Astrocyte (in vitro differentiated cells and primary cell): ENCODE measurements around the gene TRIM7. TPM values are rescaled to one million over a fixed set of nuclear protein-coding genes. Genes with fewer than 3 reads are reported as not detected.

Experiments used
- DNase-seq: peaks from one replicate; pipeline ENCODE4 v3.0.0-alpha.2; 2010; ENCODE audit warnings: low read depth
- FAIRE-seq: peaks from 2 replicates; lab custom pipeline; 2011; peaks lifted over from hg19 to GRCh38; lab: Jason Lieb, UNC
- H2AFZ ChIP-seq: 2 replicates; pipeline ENCODE4 v1.6.0; 2012; ENCODE audit warnings: low read depth, low read length, inconsistent platforms
- H3K27ac ChIP-seq: 2 replicates; pipeline ENCODE4 v1.5.1; 2011; ENCODE audit warnings: low read depth, low read length, inconsistent platforms
- H3K27me3 ChIP-seq: 2 replicates; pipeline ENCODE4 v1.6.0; 2011; ENCODE audit warnings: low read length, inconsistent platforms; ENCODE audit not compliant: insufficient read depth
- H3K36me3 ChIP-seq: 2 replicates; pipeline ENCODE4 v1.5.1; 2011; ENCODE audit warnings: low read length, inconsistent platforms; ENCODE audit not compliant: insufficient read depth
- H3K4me1 ChIP-seq: 2 replicates; pipeline ENCODE4 v1.5.1; 2011; ENCODE audit warnings: low read length, inconsistent platforms; ENCODE audit not compliant: insufficient read depth
- H3K4me2 ChIP-seq: 2 replicates; pipeline ENCODE4 v1.6.0; 2012; ENCODE audit warnings: low read length, inconsistent platforms
- H3K4me3 ChIP-seq: 2 replicates; pipeline ENCODE4 v1.5.1; 2011; ENCODE audit warnings: low read depth, mild to moderate bottlenecking, low read length, inconsistent platforms; ENCODE audit not compliant: insufficient read depth
- H3K79me2 ChIP-seq: 2 replicates; pipeline ENCODE4 v1.6.0; 2012; ENCODE audit warnings: mild to moderate bottlenecking, low read length, inconsistent platforms; ENCODE audit not compliant: insufficient read depth
- H3K9ac ChIP-seq: 2 replicates; pipeline ENCODE4 v1.6.0; 2012; ENCODE audit warnings: mild to moderate bottlenecking, low read length, inconsistent platforms
- H3K9me3 ChIP-seq: 2 replicates; pipeline ENCODE4 v1.5.1; 2012; ENCODE audit warnings: low read depth, mild to moderate bottlenecking, low read length, inconsistent platforms; ENCODE audit not compliant: insufficient read depth
- H4K20me1 ChIP-seq: 2 replicates; pipeline ENCODE4 v1.6.0; 2012; ENCODE audit warnings: low read length, inconsistent platforms; ENCODE audit not compliant: insufficient read depth
- H3K27ac Mint-ChIP-seq: one replicate; pipeline ENCODE4 v1.8.0; 2021; ENCODE audit warnings: mild to moderate bottlenecking, mixed read lengths; ENCODE audit not compliant: unreplicated experiment
- H3K27me3 Mint-ChIP-seq: one replicate; pipeline ENCODE4 v1.8.0; 2021; ENCODE audit warnings: low read depth, mixed read lengths; ENCODE audit not compliant: unreplicated experiment
- H3K36me3 Mint-ChIP-seq: one replicate; pipeline ENCODE4 v1.8.0; 2021; ENCODE audit warnings: low read depth, mixed read lengths; ENCODE audit not compliant: unreplicated experiment
- H3K4me1 Mint-ChIP-seq: one replicate; pipeline ENCODE4 v1.8.0; 2021; ENCODE audit warnings: low read depth, mixed read lengths; ENCODE audit not compliant: unreplicated experiment
- H3K4me3 Mint-ChIP-seq: one replicate; pipeline ENCODE4 v1.8.0; 2021; ENCODE audit warnings: mild to moderate bottlenecking, moderate library complexity, mixed read lengths; ENCODE audit not compliant: unreplicated experiment
- H3K9me3 Mint-ChIP-seq: one replicate; pipeline ENCODE4 v1.8.0; 2021; ENCODE audit warnings: mild to moderate bottlenecking, mixed read lengths; ENCODE audit not compliant: unreplicated experiment
- EZH2 ChIP-seq: IDR thresholded peaks from 2 replicates; pipeline ENCODE4 v1.6.1; 2012; ENCODE audit warnings: mild to moderate bottlenecking, low read length, inconsistent platforms; ENCODE audit not compliant: insufficient read depth
- total RNA-seq: library from RNA; stranded (reverse); gene quantifications from 2 replicates; pipeline ENCODE4 v1.2.1, GENCODE V29; 2021
- TF ChIP-seq, protein P1 (sequence below): IDR thresholded peaks from 2 replicates; pipeline ENCODE4 v1.5.1; 2011; ENCODE audit warnings: low read depth, mild to moderate bottlenecking, inconsistent platforms, low read length, moderate library complexity; ENCODE audit not compliant: insufficient read depth

TRIM7 gene
- total RNA-seq, 1 donor from 2014 or later = 0.27 TPM

DNA sequence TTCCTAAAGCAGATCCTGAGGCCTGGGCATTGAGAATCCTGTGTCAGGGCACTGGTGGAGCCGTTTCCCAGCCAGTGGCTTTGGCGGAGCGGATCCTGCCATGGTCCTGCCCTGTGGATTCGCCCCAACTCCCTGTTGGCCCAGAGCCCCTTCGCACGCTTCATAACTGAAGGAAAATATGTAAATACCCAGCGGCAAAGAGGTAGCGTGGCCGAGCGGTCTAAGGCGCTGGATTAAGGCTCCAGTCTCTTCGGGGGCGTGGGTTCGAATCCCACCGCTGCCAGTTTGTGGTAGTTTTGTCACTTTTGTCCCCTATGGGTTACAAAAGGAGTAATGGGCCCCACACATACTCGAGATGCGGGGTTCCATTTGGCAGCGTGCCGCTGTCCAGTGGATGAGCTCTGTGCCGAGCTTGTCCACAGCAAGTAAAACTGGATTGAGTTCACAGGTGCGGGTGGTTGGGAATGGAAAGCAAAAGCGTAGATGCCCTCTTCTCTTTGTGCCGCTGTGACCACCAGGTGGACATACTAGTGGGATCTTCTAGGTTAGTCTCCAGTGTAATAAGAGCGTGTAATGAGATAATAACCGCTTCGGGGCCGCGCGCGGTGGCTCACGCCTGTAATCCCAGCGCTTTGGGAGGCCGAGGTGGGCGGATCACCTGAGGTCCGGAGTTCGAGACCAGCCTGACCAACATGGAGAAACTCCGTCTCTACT lies 17.3 kb downstream of the TRIM7 start:
- peak overlapping the region; percentile 91 for H3K4me2 ChIP-seq
- FAIRE-seq (no peak), DNase-seq (peak; percentile 76)
- H3K27ac Mint-ChIP-seq = peak overlapping the region; percentile 95
- no peaks in the 10 kb centered on the region for H3K27me3 ChIP-seq
- H3K79me2 ChIP-seq = no peaks in the 10 kb centered on the region
- H3K27me3 Mint-ChIP-seq = no peaks in the 10 kb centered on the region
- H3K9ac ChIP-seq = peak overlapping the region; percentile 24
- H3K4me3 ChIP-seq = peak overlapping the region; percentile 40
- H3K9me3 Mint-ChIP-seq = peaks cover 2% of the 10 kb centered on the region
- H4K20me1 ChIP-seq = peaks cover 3% of the 10 kb centered on the region
- H2AFZ ChIP-seq = no peak overlapping the region
- no peaks in the 10 kb centered on the region for H3K36me3 ChIP-seq
- no peak for TF ChIP-seq EZH2
- TF ChIP-seq, protein P1, sequence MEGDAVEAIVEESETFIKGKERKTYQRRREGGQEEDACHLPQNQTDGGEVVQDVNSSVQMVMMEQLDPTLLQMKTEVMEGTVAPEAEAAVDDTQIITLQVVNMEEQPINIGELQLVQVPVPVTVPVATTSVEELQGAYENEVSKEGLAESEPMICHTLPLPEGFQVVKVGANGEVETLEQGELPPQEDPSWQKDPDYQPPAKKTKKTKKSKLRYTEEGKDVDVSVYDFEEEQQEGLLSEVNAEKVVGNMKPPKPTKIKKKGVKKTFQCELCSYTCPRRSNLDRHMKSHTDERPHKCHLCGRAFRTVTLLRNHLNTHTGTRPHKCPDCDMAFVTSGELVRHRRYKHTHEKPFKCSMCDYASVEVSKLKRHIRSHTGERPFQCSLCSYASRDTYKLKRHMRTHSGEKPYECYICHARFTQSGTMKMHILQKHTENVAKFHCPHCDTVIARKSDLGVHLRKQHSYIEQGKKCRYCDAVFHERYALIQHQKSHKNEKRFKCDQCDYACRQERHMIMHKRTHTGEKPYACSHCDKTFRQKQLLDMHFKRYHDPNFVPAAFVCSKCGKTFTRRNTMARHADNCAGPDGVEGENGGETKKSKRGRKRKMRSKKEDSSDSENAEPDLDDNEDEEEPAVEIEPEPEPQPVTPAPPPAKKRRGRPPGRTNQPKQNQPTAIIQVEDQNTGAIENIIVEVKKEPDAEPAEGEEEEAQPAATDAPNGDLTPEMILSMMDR = no peak
- H3K4me1 Mint-ChIP-seq = no peaks in the 10 kb centered on the region
- H3K36me3 Mint-ChIP-seq = no peaks in the 10 kb centered on the region
- H3K4me3 Mint-ChIP-seq = peak overlapping the region; percentile 91
- H3K27ac ChIP-seq = no peak overlapping the region
- H3K4me1 ChIP-seq = peaks cover 22% of the 10 kb centered on the region
- no peaks in the 10 kb centered on the region for H3K9me3 ChIP-seq

DNA sequence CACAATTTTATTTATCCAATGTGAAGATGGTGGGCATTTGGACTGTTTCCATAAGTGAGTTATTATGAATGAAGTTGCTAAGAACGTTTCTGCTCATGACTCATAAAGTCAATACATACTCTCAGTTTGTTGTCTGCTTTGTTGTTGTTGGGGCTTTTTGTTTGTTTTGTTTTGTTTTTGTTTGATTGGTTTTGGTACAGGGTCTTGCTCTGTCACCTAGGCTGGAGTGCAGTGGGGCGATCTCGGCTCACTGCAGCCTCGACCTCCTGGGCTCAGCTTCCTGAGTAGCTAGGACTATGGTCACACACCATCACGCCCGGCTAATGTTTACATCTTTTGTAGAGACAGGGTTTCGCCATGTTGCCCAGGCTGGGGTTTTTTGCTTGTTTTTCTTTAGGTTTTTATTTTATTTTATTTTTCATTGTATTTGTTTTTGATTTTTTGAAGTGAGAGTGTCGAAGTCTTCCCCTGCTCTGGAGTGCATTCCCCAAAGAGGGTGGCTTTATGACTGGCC lies 18.0 kb downstream of the TRIM7 start:
- Mint-ChIP-seq H3K4me3 (peak overlapping the region; percentile 91), H3K36me3 (no peaks in the 10 kb centered on the region), H3K9me3 (peaks cover 2% of the 10 kb centered on the region), H3K4me1 (peaks cover under 1% of the 10 kb centered on the region), H3K27ac (peak overlapping the region; percentile 95), H3K27me3 (no peaks in the 10 kb centered on the region)
- Histone ChIP-seq H3K4me1 (peaks cover 16% of the 10 kb centered on the region), H3K79me2 (no peaks in the 10 kb centered on the region), H3K36me3 (no peaks in the 10 kb centered on the region), H3K9ac (peak overlapping the region; percentile 24), H3K4me3 (peak overlapping the region; percentile 40), H4K20me1 (peaks cover 3% of the 10 kb centered on the region), H2AFZ (no peak overlapping the region), H3K27me3 (no peaks in the 10 kb centered on the region), H3K9me3 (no peaks in the 10 kb centered on the region), H3K4me2 (peak overlapping the region; percentile 91), H3K27ac (no peak overlapping the region)
- no peak for DNase-seq
- FAIRE-seq = no peak
- TF ChIP-seq, protein P1 = no peak
- TF ChIP-seq EZH2 = no peak

DNA sequence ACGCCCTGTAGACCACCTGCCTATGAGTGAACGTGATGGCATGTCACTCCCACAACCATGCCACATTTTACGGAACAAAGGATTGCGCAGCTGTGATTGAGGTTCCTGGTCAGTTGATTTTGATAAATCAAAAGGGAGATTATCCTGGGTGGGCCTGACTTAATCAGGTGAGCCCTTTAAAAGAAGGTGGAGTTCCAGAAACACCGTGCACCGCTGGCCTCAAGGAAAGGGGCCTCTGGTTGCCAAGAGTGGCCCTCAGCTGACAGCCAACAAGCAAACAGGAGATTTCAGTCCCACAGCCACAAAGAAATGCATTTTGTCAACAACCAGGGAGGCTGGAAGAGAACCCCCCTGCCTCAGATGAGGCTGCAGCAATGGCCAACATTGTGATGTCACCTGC lies 19.0 kb downstream of the TRIM7 start:
- Histone ChIP-seq H3K27ac (no peak overlapping the region), H2AFZ (no peak overlapping the region), H3K9ac (no peak overlapping the region), H3K4me3 (no peak overlapping the region), H3K9me3 (no peaks in the 10 kb centered on the region), H3K79me2 (no peaks in the 10 kb centered on the region), H3K27me3 (no peaks in the 10 kb centered on the region), H3K4me2 (no peak overlapping the region), H4K20me1 (peaks cover 3% of the 10 kb centered on the region), H3K4me1 (peaks cover 16% of the 10 kb centered on the region), H3K36me3 (no peaks in the 10 kb centered on the region)
- Mint-ChIP-seq H3K27me3 (no peaks in the 10 kb centered on the region), H3K4me1 (peaks cover 2% of the 10 kb centered on the region), H3K36me3 (no peaks in the 10 kb centered on the region), H3K27ac (no peak overlapping the region), H3K4me3 (no peak overlapping the region), H3K9me3 (peaks cover 2% of the 10 kb centered on the region)
- TF ChIP-seq, protein P1 = no peak
- TF ChIP-seq EZH2 = no peak
- no peak for DNase-seq
- no peak for FAIRE-seq
